ENCODE data around the gene TTC23.
"Not testable (repeated sequence)": the region's sequence is repeated elsewhere in the genome, so short reads cannot be mapped to it uniquely, and the experiment has no call there.

The TTC23 gene

GRCh38 chr15:99250001-99250400, 620 bp upstream of the TTC23 start:
- DNase-seq (ENCODE audit: low read depth in 2 of 2) = no peak

- no peak for DNase-seq (ENCODE audit: low read depth in 2 of 2)
These were observed 1.2 kb downstream of the TTC23 start for GRCh38 chr15:99248000-99248715.

- DNase-seq (ENCODE audit: low read depth in 2 of 2) = no peak
These were observed 2.3 kb downstream of the TTC23 start for GRCh38 chr15:99247062-99247461.

GRCh38 chr15:99244306-99244705, 5.1 kb downstream of the TTC23 start:
- no peak for DNase-seq (ENCODE audit: low read depth in 2 of 2)

GRCh38 chr15:99241752-99242151, 7.6 kb downstream of the TTC23 start:
- DNase-seq (ENCODE audit: low read depth in 2 of 2) = no peak

- no peak for DNase-seq (ENCODE audit: low read depth in 2 of 2)
These were observed 9.7 kb downstream of the TTC23 start for GRCh38 chr15:99239545-99240198.

- no peak for DNase-seq (ENCODE audit: low read depth in 2 of 2)
These were observed 10.5 kb downstream of the TTC23 start for GRCh38 chr15:99238849-99239248.

- not testable (repeated sequence) for DNase-seq (ENCODE audit: low read depth in 2 of 2)
These were observed 15.2 kb downstream of the TTC23 start for GRCh38 chr15:99234160-99234559.

- no peak for DNase-seq (ENCODE audit: low read depth in 2 of 2)
These were observed 16.6 kb downstream of the TTC23 start for GRCh38 chr15:99232740-99233139.

GRCh38 chr15:99230867-99231266, 18.5 kb downstream of the TTC23 start:
- DNase-seq (ENCODE audit: low read depth in 2 of 2) = no peak

GRCh38 chr15:99228120-99228770, 21.1 kb downstream of the TTC23 start:
- no peak for DNase-seq (ENCODE audit: low read depth in 2 of 2)

GRCh38 chr15:99226802-99227201, 22.6 kb downstream of the TTC23 start:
- DNase-seq (ENCODE audit: low read depth in 2 of 2) = no peak

- DNase-seq (ENCODE audit: low read depth in 2 of 2) = no peak
These were observed 24.8 kb downstream of the TTC23 start for GRCh38 chr15:99224372-99225214.

- DNase-seq (ENCODE audit: low read depth in 2 of 2) = peak in 1 of 2 donors; percentile 29
These were observed 36.1 kb downstream of the TTC23 start for GRCh38 chr15:99213187-99213811.

GRCh38 chr15:99212406-99212805, 37.0 kb downstream of the TTC23 start:
- no peak for DNase-seq (ENCODE audit: low read depth in 2 of 2)

- DNase-seq (ENCODE audit: low read depth in 2 of 2) = no peak
These were observed 37.5 kb downstream of the TTC23 start for GRCh38 chr15:99211926-99212325.

GRCh38 chr15:99210334-99210733, 39.0 kb downstream of the TTC23 start:
- DNase-seq (ENCODE audit: low read depth in 2 of 2) = no peak

- no peak for DNase-seq (ENCODE audit: low read depth in 2 of 2)
These were observed 40.1 kb downstream of the TTC23 start for GRCh38 chr15:99209326-99209725.

GRCh38 chr15:99207672-99208071, 41.7 kb downstream of the TTC23 start:
- no peak for DNase-seq (ENCODE audit: low read depth in 2 of 2)

GRCh38 chr15:99202176-99202552, 47.2 kb downstream of the TTC23 start:
- DNase-seq (ENCODE audit: low read depth in 2 of 2) = no peak

- no peak for DNase-seq (ENCODE audit: low read depth in 2 of 2)
These were observed 47.8 kb downstream of the TTC23 start for GRCh38 chr15:99201408-99202175.
